HG02798 (cell line): ENCODE data around the gene RFX3.

ENCODE experiments used
- ATAC-seq: cut with Tn5 transposase; IDR thresholded peaks from one replicate; pipeline ENCODE4 v1.9.1; 2021; ENCODE audit warnings: mild to moderate bottlenecking; ENCODE audit not compliant: unreplicated experiment, poor library complexity

Gene RFX3

GRCh38 chr9:3441197-3441816 lies 84.5 kb downstream of the RFX3 start:
- ATAC-seq = peak; percentile 95

- no peak for ATAC-seq
Measured at GRCh38 chr9:3436629-3437420, 89.0 kb downstream of the RFX3 start.

GRCh38 chr9:3435732-3436131 lies 90.1 kb downstream of the RFX3 start:
- no peak for ATAC-seq

- no peak for ATAC-seq
Measured at GRCh38 chr9:3434594-3434993, 91.2 kb downstream of the RFX3 start.

GRCh38 chr9:3433754-3434153 lies 92.0 kb downstream of the RFX3 start:
- ATAC-seq = no peak

GRCh38 chr9:3433066-3433465 lies 92.7 kb downstream of the RFX3 start:
- no peak for ATAC-seq

GRCh38 chr9:3431890-3432289 lies 93.9 kb downstream of the RFX3 start:
- no peak for ATAC-seq

GRCh38 chr9:3419893-3420292 lies 105.9 kb downstream of the RFX3 start:
- no peak for ATAC-seq

GRCh38 chr9:3415906-3416305 lies 109.9 kb downstream of the RFX3 start:
- ATAC-seq = no peak

- no peak for ATAC-seq
Measured at GRCh38 chr9:3413984-3414383, 111.8 kb downstream of the RFX3 start.

- no peak for ATAC-seq
Measured at GRCh38 chr9:3410461-3410860, 115.3 kb downstream of the RFX3 start.

- no peak for ATAC-seq
Measured at GRCh38 chr9:3409453-3409852, 116.3 kb downstream of the RFX3 start.

- ATAC-seq = no peak
Measured at GRCh38 chr9:3403315-3403714, 122.5 kb downstream of the RFX3 start.

- no peak for ATAC-seq
Measured at GRCh38 chr9:3401221-3401954, 124.4 kb downstream of the RFX3 start.

- peak; percentile 74 for ATAC-seq
Measured at GRCh38 chr9:3398232-3398648, 127.6 kb downstream of the RFX3 start.

- ATAC-seq = peak; percentile 42
Measured at GRCh38 chr9:3397766-3398165, 128.0 kb downstream of the RFX3 start.

- ATAC-seq = no peak
Measured at GRCh38 chr9:3391414-3391813, 134.4 kb downstream of the RFX3 start.

- no peak for ATAC-seq
Measured at GRCh38 chr9:3386753-3387152, 139.0 kb downstream of the RFX3 start.

GRCh38 chr9:3385871-3386270 lies 139.9 kb downstream of the RFX3 start:
- peak; percentile 82 for ATAC-seq

GRCh38 chr9:3371842-3372241 lies 154.0 kb downstream of the RFX3 start:
- no peak for ATAC-seq

GRCh38 chr9:3370715-3371114 lies 155.1 kb downstream of the RFX3 start:
- ATAC-seq = no peak
